NCI-H748 treated with DMSO at 0.1 percent for 48 hours (cell line): ENCODE data around the gene GRN.
"Not testable (repeated sequence)": the region's sequence is repeated elsewhere in the genome, so short reads cannot be mapped to it uniquely, and the experiment has no call there.

ENCODE experiments used
- DNase-seq: peaks from one replicate; lab custom pipeline; 2025; lab: John Stamatoyannopoulos, UW

Gene GRN

DNA sequence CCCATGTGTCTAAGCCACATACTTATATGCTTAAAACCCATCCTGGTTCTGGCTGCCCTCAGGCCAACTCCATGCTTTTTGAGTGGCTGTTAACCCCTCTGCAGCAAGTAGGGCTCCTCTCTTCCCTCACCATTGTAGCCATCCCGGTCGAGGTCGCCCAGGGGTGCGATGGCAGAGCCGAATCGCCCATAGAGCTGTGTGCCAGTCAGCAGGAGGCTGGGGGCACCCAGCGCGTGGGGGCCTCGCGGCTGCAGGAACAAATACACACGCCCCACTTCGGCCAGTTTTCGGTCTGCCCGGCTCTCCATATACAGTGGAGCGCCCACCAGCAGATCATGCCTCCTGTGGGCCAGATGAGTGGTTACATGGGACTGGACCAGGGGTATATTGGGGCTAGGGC, 38.3 kb downstream of the GRN start:
- DNase-seq, result no peak

DNA sequence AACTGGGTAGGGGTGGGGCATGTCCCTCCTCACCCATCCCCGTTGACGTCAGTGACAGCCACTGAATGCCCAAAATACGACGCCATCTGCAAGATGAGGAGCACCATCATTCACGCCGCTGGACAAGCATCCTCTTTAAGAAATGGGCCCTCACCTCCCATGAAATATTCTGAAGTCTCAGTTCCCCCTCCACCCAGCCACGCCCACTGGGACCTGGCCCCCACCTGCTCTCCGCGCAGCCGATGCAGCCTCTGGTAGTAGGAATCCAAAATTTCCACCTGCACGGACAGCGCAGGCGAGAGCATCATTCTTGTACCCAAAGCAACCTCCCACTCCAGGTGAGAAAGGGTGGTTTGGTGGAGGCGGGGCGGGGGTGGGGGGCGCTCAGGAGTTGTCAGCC, 38.8 kb downstream of the GRN start:
- DNase-seq, result no peak

DNA sequence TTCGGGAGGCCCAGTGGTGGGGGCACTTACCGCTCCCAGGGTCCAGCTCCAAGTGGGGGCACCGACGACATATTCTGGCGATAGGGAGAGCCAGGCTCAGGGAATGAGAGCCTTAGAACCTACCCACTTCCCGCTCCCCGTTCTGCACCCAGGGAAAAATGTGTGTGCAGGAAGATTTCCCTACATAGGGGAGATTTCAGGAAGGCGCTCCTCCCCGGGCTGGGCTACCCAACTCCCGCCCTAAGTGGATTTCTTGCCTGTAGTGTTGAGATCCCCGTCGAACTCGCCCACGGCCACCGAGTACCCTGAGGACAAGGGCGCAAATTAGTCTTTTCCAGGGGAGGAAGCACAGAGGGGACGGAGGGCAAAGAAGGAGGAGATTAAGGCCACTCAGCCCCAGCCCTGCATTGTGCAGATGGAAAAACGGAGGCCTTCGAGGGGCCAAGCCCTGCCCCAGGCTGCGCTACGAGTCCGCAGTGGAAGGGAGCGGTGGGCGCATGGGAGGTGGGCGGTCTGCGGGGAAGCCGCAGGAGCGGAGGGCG, 39.2 kb downstream of the GRN start:
- no peak for DNase-seq

- DNase-seq, result no peak
Measured at GRCh38 chr17:44384823-44385286, 39.8 kb downstream of the GRN start.

DNA sequence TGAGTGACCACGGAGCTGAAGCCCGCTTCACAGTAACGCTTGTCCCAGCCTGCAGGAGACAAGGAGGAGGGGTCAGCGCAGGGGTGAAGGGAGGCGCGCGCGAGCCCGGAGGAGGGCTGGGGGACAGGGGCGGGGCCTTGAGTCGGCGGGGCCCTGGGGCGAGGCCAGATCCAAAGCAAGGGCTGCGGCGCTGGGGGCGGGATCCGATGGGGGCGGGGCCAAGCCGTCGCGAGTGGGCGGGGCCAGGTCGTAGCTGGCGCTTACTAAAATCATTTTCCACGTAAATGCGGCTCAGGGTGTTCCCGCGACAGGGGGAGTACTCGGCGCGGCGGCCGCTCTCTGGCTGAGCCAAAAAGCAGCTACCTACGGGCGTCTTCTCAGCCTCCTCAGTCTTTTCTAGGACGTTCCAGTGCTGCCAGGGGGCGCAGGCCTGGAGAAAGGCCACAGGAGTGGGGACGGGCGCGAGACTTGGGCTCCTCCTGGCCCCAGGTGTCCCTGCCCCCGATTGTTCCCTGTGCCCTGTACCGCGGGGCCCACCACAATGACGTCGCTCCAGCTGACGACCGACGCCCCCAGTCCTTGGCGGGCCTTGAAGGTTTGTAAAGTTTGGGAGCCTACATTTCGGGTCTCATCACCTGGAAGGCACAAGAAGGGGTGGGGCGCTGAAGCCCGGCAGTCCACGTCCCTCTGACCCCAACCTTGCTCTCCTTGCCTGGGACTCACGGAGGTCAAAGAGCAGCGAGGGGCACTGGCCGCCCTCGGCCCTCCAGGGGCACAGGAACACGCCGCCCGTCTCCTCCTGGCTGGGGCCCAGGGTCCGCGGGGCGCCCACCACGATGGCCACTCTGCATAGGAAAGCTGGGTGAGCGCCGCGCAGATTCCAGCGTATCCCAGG, 40.4 kb downstream of the GRN start:
- peak; percentile 72 for DNase-seq

GRCh38 chr17:44386182-44386525, 41.1 kb downstream of the GRN start:
- no peak for DNase-seq

- DNase-seq, result no peak
Measured at GRCh38 chr17:44387804-44388203, 42.7 kb downstream of the GRN start.

DNA sequence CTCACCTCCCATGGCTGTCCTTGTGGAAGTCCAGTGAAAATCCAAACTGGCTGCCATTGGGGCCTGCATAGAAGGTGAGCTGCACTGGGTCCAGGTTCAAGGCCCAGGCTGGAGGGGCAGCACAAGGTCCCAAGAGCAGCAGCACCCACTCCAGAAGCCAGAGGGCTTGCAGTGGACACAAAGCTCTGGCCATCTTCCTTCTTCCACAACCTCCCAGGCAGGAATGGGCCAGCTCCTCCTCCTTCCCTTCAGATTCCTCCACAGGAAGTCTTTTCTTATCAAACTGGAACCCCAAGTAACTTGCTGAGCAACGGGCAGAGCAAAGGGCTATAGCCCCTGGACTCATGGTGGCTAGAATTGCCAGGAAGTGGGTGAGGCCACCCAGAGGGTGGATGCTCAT, 44.2 kb downstream of the GRN start, which contains the start of gene ITGA2B:
Gene ITGA2B, minus strand, starts transcription at position 369 of the 400 bp plus-strand sequence. Its CDS starts 176 bp downstream, at position 193.
- DNase-seq, result no peak

GRCh38 chr17:44389723-44390202, 44.7 kb downstream of the GRN start:
- no peak for DNase-seq

DNA sequence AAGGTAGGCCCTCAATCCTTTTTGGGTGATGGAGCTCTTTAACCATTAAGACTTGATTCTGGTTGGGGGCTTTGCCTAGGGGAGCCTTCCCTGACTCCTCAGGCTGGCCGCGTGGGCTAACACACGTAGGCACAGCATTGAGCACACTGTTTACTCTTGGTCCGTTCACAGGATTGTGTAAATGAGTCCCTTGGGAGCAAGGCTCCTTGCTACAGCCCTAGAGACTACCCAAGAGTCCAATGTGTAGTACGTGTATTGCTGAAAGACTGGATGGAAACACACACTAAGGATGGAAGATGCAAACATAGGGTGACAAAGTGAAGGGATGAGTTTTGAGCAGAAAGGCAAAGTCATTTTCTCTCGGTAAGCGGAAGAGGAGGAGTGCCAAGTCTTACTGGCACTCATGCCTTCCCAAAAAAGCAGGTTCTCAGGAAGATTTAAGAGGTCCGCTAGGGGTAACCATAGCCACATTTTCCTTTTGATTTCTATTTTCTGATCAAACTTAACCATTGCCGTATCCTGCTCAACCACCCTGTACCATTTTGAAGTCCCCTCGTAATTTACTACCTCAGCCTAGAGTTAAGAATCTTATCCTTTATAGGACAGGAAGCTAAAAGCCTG, 45.3 kb downstream of the GRN start:
- no peak for DNase-seq

- DNase-seq, result not testable (repeated sequence)
Measured at GRCh38 chr17:44394112-44394511, 49.0 kb downstream of the GRN start.

- DNase-seq, result no peak
Measured at GRCh38 chr17:44394833-44395232, 49.7 kb downstream of the GRN start.

- no peak for DNase-seq
Measured at GRCh38 chr17:44396946-44397345, 51.8 kb downstream of the GRN start.

DNA sequence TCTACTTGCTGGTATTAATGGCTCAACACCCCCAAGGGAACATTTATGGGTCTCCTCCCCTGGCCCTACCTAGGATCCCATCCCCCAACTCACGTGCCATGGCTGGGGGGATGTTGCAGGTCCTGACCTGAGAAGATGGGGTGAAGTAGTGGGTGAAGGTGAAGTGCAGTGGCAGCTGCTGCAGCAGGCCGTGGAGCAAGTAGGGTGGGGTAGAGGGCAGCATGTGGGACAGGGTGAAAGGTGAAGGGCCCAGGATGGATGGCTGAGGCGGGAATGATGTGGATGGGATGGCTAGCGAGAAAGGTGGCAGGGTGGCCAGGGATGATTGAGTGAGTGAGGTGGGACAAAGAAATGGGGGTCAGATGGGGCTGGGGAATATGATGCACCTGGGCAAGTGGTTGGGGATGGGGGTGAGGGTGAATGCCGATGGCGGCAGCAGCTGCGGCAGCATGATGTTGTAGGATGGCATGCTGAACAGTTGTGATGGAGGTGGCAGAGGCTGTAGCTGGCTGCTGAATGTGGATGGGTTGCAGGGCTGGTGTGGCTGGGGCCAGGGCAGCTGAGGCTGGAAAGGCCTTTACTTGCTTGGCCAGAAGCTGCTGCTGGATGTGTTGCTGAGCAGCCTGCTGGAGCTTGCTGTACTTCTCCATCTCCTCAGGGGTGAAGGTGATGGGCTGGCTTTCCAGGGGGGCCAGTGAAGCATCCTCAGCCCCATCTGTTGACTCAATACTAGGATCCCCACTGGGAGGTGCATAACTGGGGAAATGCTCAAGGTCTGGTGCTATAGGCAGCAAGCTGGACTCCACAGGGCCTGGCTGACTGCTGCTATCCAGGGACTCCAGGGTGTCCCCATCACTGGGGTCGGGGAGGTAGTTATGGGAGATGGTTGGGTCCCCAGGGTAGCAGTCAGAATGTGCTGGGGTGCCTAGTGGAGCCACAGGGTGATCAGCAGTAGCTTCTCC, 52.7 kb downstream of the GRN start:
- DNase-seq, result no peak

DNA sequence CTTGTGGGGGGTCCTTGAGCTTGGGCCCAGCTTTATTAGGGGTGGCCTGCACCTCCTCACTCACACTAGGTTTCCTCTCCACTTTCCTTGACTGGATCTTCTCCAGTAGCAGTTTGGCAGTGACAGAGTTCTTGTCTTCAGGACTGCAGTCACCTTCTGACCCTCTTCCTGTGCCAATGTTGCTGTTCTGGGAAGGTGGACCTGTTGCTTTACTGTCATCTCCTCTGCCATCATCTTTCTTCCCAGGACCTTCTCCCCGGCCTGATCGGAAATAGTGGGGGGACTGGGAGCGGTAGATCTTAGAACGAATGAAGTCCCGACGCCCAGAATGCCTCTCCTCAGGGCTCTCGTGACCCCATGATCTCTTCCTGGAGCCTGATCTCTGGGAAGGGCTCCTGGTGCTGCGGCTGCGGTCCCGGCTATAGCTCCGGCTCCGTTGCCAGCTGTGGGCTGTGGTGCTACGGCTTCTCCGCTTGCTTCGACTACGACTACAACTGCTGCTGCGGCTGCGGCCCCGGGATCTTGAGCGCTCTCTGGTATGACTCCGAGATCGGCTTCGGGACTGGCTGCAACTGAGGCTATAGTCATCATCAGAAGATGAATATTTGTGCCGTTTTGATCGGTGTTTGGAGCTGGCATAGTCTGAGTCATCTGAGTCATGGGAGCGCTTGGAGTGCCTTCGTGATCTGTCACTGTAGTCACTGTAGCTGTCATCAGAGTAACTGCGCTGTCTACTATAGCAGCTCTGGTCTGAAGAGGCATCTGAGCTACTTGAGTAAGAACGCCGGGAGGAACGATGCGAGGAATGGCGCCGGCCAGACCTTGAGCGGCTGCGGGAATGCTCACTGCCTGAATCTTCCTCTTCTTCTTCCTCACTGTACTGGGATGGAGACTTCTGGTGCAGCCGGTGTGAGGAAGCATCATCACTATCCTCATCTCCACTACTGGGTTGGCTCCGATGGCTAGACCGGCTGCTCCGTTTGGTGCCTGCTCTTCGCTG, 53.9 kb downstream of the GRN start:
- no peak for DNase-seq

DNA sequence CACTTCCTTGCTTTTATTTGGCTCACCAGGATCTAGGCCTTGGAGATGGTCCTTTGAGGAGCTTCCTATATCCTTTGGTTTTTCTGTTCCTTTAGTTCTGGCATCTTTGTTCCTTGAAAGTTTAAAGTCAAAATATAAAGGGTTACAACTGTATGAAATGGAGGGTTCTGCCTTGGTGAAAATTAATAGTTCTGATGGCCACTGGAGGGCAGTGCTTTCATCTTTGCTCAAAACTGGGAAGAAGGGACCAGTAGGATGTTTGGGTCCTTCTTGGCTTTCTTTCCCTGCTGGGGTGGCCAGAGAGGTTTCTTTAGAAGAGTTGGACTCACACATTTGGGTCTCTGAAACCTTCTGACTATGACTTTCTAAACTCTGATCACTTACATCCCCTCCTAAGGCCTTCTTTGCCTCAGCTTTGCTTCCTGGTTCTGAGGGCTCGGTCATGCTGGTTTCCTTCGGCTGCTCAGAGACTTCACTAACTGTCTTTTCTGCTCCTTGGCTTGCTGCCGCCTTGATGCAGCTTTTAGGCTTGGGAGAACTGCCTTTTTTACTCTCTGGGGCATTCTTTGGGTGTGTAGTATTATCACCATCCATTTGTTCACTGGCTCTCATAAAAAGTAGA, 55.2 kb downstream of the GRN start:
- no peak for DNase-seq
